BE2C (cell line): ENCODE results near the gene SCN9A.

ENCODE experiments used
- DNase-seq: peaks from one replicate; pipeline ENCODE4 v3.0.0-alpha.2; 2020
- H3K27me3 ChIP-seq: fragments of 250-450 bp; sonication (Bioruptor Pico); 2 replicates; pipeline ENCODE4 v1.5.1; 2020; ENCODE audit warnings: mild to moderate bottlenecking
- H3K36me3 ChIP-seq: fragments of 250-450 bp; sonication (Bioruptor Pico); 2 replicates; pipeline ENCODE4 v1.5.1; 2020; ENCODE audit warnings: mild to moderate bottlenecking
- H3K4me1 ChIP-seq: fragments of 250-450 bp; sonication (Bioruptor Pico); 2 replicates; pipeline ENCODE4 v1.5.1; 2020
- H3K4me3 ChIP-seq: 2 replicates; pipeline ENCODE4 v1.5.1; 2011; ENCODE audit warnings: low read depth, low read length
- H3K9me3 ChIP-seq: fragments of 250-450 bp; sonication (Bioruptor Pico); 2 replicates; pipeline ENCODE4 v1.5.1; 2020
- CTCF ChIP-seq: IDR thresholded peaks from 2 replicates; pipeline ENCODE4 v1.5.1; 2012; ENCODE audit warnings: mild to moderate bottlenecking, low read depth, low read length

The SCN9A gene

GRCh38 chr2:166394245-166394644, 18.5 kb upstream of the SCN9A start:
- Histone ChIP-seq H3K9me3 (no peaks in the 10 kb centered on the region), H3K4me1 (no peaks in the 10 kb centered on the region; the same call in 1 of the 2 replicates), H3K27me3 (no peaks in the 10 kb centered on the region), H3K36me3 (no peaks in the 10 kb centered on the region), H3K4me3 (no peak overlapping the region)
- no peak for TF ChIP-seq CTCF
- no peak for DNase-seq

- Histone ChIP-seq H3K9me3 (no peaks in the 10 kb centered on the region), H3K4me1 (no peaks in the 10 kb centered on the region; the same call in 1 of the 2 replicates), H3K4me3 (no peak overlapping the region), H3K36me3 (no peaks in the 10 kb centered on the region), H3K27me3 (no peaks in the 10 kb centered on the region)
- no peak for DNase-seq
- no peak for TF ChIP-seq CTCF
Measured at GRCh38 chr2:166393008-166393407, 17.3 kb upstream of the SCN9A start.

- no peak overlapping the region; the same call in 1 of the 2 replicates for H3K4me3 ChIP-seq
- no peaks in the 10 kb centered on the region for H3K36me3 ChIP-seq
- H3K9me3 ChIP-seq, result no peaks in the 10 kb centered on the region
- H3K27me3 ChIP-seq, result no peaks in the 10 kb centered on the region
- H3K4me1 ChIP-seq, result no peaks in the 10 kb centered on the region; the same call in 1 of the 2 replicates
- no peak for TF ChIP-seq CTCF
- DNase-seq, result no peak
Measured at GRCh38 chr2:166388481-166389070, 12.8 kb upstream of the SCN9A start.

- Histone ChIP-seq H3K36me3 (no peaks in the 10 kb centered on the region), H3K27me3 (no peaks in the 10 kb centered on the region), H3K4me1 (no peaks in the 10 kb centered on the region), H3K4me3 (no peak overlapping the region), H3K9me3 (no peaks in the 10 kb centered on the region)
- no peak for TF ChIP-seq CTCF
- DNase-seq, result no peak
Measured at GRCh38 chr2:166385313-166385712, 9.6 kb upstream of the SCN9A start.

- Histone ChIP-seq H3K4me1 (no peaks in the 10 kb centered on the region), H3K4me3 (no peak overlapping the region), H3K9me3 (no peaks in the 10 kb centered on the region), H3K36me3 (no peaks in the 10 kb centered on the region), H3K27me3 (no peaks in the 10 kb centered on the region)
- no peak for DNase-seq
- TF ChIP-seq CTCF, result peak; percentile 37
Measured at GRCh38 chr2:166384774-166385173, 9.0 kb upstream of the SCN9A start.

- Histone ChIP-seq H3K4me3 (no peak overlapping the region), H3K36me3 (no peaks in the 10 kb centered on the region), H3K4me1 (no peaks in the 10 kb centered on the region), H3K9me3 (no peaks in the 10 kb centered on the region), H3K27me3 (no peaks in the 10 kb centered on the region)
- no peak for DNase-seq
- TF ChIP-seq CTCF, result no peak
Measured at GRCh38 chr2:166382448-166382847, 6.7 kb upstream of the SCN9A start.
